Natural killer cell (primary cell): ENCODE data around the gene CD58. TPM values are rescaled to one million over a fixed set of nuclear protein-coding genes. Genes with fewer than 3 reads are reported as not detected.

ENCODE experiments used
- ATAC-seq, 3 donors: fragments of 150-1000 bp in 2 of 3; fragments of 200-7000 bp in 1 of 3; cut with Tn5 transposase; 1 replicate in 1 of 3; 2 replicates in 2 of 3; pipeline ENCODE4 v1.10.0; 2021; ENCODE audit warnings: mild to moderate bottlenecking in 2 of 3, moderate library complexity in 2 of 3
- DNase-seq, 2 donors: peaks; one replicate each; pipeline versions ENCODE4 v3.0.0 to v3.0.0-alpha.2; 2013 to 2021; ENCODE audit warnings: mixed read lengths in 1 of 2
- H3K27ac ChIP-seq: one replicate; pipeline ENCODE4 v1.5.1; 2013; ENCODE audit warnings: mild to moderate bottlenecking, low read length
- H3K27me3 ChIP-seq: one replicate; pipeline ENCODE4 v1.6.1; 2013; ENCODE audit warnings: low read length; ENCODE audit not compliant: control insufficient read depth, insufficient read depth
- H3K36me3 ChIP-seq: one replicate; pipeline ENCODE4 v1.6.1; 2013; ENCODE audit warnings: low read length; ENCODE audit not compliant: control insufficient read depth, insufficient read depth
- H3K4me1 ChIP-seq: one replicate; pipeline ENCODE4 v1.6.1; 2013; ENCODE audit warnings: low read length; ENCODE audit not compliant: control insufficient read depth, insufficient read depth
- H3K4me3 ChIP-seq: one replicate; pipeline ENCODE4 v1.5.1; 2013; ENCODE audit warnings: low read length
- H3K9me3 ChIP-seq: one replicate; pipeline ENCODE4 v1.6.1; 2013; ENCODE audit warnings: low read length; ENCODE audit not compliant: control insufficient read depth, insufficient read depth
- H3K27ac Mint-ChIP-seq, 2 donors: one replicate each; pipeline ENCODE4 v1.8.0; 2022; ENCODE audit warnings: mild to moderate bottlenecking in 2 of 2, mixed read lengths in 2 of 2, moderate library complexity in 1 of 2
- H3K27me3 Mint-ChIP-seq, 2 donors: one replicate each; pipeline ENCODE4 v1.8.0; 2022; ENCODE audit warnings: low read depth in 2 of 2, mixed read lengths in 2 of 2
- H3K36me3 Mint-ChIP-seq: one replicate; pipeline ENCODE4 v1.8.0; 2022; ENCODE audit warnings: mixed read lengths
- H3K4me1 Mint-ChIP-seq, 2 donors: one replicate each; pipeline ENCODE4 v1.8.0; 2022; ENCODE audit warnings: mixed read lengths in 2 of 2
- H3K4me3 Mint-ChIP-seq: one replicate; pipeline ENCODE4 v1.8.0; 2022; ENCODE audit warnings: mild to moderate bottlenecking, moderate library complexity, mixed read lengths
- H3K9me3 Mint-ChIP-seq, 2 donors: one replicate each; pipeline ENCODE4 v1.8.0; 2022; ENCODE audit warnings: mixed read lengths in 2 of 2
- WGBS: methylation state at CpG from one replicate; pipeline ENCODE4 v1.1.7; 2013; ENCODE audit warnings: missing lambda C conversion rate; ENCODE audit not compliant: insufficient coverage; 5-methylcytosine and 5-hydroxymethylcytosine counted together
- intact Hi-C: fragments of 100-400 bp; cut with micrococcal nuclease; formaldehyde crosslinking; loops from one replicate; pipeline ENCODE4 v1.14.2; 2022
- total RNA-seq, 4 donors: library from RNA; stranded (reverse); fragments of 120-200 nt in 1 of 4; gene quantifications; one replicate each; pipeline versions ENCODE4 v1.2.3 to v1.2.4, GENCODE V29; 2013 to 2022
- TF ChIP-seq, protein P1 (sequence below): fragments of 200-600 bp; IDR thresholded peaks from one replicate; pipeline ENCODE4 v1.8.0; 2022; ENCODE audit warnings: antibody characterized with exemption

The CD58 gene
- total RNA-seq, 3 donors from 2014 or later (not counting 1 experiment from before 2014, with no cell fraction given), result 27.4 to 34.0 (median 28.6) TPM

DNA sequence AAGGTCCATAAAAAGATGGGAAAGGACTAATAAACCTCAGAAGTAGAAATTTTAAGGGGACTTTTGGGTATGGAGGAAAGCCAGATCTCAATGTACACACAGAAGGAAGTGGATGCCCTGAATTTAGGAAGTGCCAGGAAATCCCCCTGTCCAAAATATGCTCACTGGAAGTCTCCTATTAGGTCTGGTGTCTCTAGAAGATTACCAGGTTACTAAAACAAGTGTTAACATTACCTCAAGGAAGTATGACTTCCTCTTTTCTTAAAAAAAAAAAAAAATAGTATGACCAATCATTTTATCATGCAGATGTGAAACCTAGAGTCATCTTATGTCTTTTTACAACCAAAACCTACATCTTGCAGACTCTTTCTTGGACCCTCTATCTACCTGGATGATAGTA, 30.7 kb downstream of the CD58 start:
- peaks cover 12% of the 10 kb centered on the region for H3K4me1 ChIP-seq
- peaks cover 50 to 59% of the 10 kb centered on the region in 2 donors for H3K4me1 Mint-ChIP-seq
- no peaks in the 10 kb centered on the region for H3K9me3 ChIP-seq
- H3K36me3 Mint-ChIP-seq, result peaks cover 23% of the 10 kb centered on the region
- ATAC-seq (peak; percentile 65 to 73 (median 70)), DNase-seq (no peak)
- H3K27ac ChIP-seq, result no peak overlapping the region
- intact Hi-C loops, result no loop called here
- H3K27ac Mint-ChIP-seq, result peak overlapping the region; percentile 29 to 89
- H3K4me3 Mint-ChIP-seq, result no peak overlapping the region
- TF ChIP-seq, protein P1, sequence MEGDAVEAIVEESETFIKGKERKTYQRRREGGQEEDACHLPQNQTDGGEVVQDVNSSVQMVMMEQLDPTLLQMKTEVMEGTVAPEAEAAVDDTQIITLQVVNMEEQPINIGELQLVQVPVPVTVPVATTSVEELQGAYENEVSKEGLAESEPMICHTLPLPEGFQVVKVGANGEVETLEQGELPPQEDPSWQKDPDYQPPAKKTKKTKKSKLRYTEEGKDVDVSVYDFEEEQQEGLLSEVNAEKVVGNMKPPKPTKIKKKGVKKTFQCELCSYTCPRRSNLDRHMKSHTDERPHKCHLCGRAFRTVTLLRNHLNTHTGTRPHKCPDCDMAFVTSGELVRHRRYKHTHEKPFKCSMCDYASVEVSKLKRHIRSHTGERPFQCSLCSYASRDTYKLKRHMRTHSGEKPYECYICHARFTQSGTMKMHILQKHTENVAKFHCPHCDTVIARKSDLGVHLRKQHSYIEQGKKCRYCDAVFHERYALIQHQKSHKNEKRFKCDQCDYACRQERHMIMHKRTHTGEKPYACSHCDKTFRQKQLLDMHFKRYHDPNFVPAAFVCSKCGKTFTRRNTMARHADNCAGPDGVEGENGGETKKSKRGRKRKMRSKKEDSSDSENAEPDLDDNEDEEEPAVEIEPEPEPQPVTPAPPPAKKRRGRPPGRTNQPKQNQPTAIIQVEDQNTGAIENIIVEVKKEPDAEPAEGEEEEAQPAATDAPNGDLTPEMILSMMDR, result no peak
- no peaks in the 10 kb centered on the region for H3K27me3 ChIP-seq
- no peak overlapping the region for H3K4me3 ChIP-seq
- H3K36me3 ChIP-seq, result peaks cover 36% of the 10 kb centered on the region
- no peaks in the 10 kb centered on the region for H3K27me3 Mint-ChIP-seq
- H3K9me3 Mint-ChIP-seq, result no peaks in the 10 kb centered on the region

DNA sequence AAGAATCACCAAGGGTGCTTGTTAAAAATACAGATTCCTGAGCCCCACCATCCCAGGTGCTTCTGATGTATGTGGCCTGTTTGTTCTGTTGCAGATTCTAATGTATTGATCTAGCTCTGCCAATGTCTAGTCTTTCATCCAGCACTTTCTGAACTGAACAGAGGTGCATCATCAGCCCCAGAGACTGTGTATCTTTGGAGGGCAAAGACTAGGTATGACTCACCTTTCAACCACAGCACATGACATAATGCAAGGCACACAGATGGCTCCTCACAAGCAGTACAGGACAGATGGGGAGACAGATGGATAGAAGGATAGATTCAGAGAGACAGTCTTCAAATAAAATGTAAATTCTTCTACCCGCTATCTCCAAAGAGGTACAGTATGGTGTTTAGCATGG, 32.3 kb downstream of the CD58 start:
- Histone ChIP-seq H3K27me3 (no peaks in the 10 kb centered on the region), H3K9me3 (no peaks in the 10 kb centered on the region), H3K4me3 (no peak overlapping the region), H3K36me3 (peaks cover 41% of the 10 kb centered on the region), H3K27ac (no peak overlapping the region), H3K4me1 (peaks cover 6% of the 10 kb centered on the region)
- DNase-seq (peak in 1 of 2 donors; percentile 38), ATAC-seq (peak in 1 of 3 donors; percentile 46)
- peak overlapping the region; percentile 29 to 89 for H3K27ac Mint-ChIP-seq
- H3K4me3 Mint-ChIP-seq, result no peak overlapping the region
- H3K4me1 Mint-ChIP-seq, result peaks cover 40 to 55% of the 10 kb centered on the region in 2 donors
- peaks cover 38% of the 10 kb centered on the region for H3K36me3 Mint-ChIP-seq
- WGBS, result 100% methylated on average over 1 of the region's 1 CpG
- TF ChIP-seq, protein P1, result no peak
- no peaks in the 10 kb centered on the region for H3K27me3 Mint-ChIP-seq
- H3K9me3 Mint-ChIP-seq, result no peaks in the 10 kb centered on the region
- intact Hi-C loops, result no loop called here

DNA sequence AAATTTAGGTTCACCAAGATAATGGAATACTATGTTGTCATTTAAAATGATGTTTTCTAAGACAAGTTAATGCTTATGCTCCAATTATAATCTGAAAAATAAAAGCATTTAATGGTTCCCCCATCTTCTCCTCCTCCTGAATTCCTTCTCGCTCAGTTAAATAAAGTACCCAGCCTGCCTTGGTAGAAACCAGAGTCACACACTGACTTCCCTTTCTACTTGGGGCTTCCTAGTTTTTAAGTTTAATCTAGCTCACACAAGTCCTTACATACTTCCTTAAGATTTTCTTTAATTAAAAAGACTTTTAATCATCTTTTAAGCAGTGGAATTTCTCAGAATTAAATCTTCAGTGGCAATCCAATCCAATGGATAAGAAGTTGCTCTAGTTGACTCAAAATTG, 32.9 kb downstream of the CD58 start:
- no peaks in the 10 kb centered on the region for H3K9me3 Mint-ChIP-seq
- ATAC-seq (no peak), DNase-seq (no peak)
- TF ChIP-seq, protein P1, result no peak
- no peaks in the 10 kb centered on the region for H3K9me3 ChIP-seq
- H3K4me1 ChIP-seq, result peaks cover 6% of the 10 kb centered on the region
- whole genome bisulfite sequencing, result 81% methylated on average over 1 of the region's 1 CpG
- H3K4me1 Mint-ChIP-seq, result peaks cover 36 to 56% of the 10 kb centered on the region in 2 donors
- intact Hi-C loops, result no loop called here
- H3K36me3 Mint-ChIP-seq, result peaks cover 38% of the 10 kb centered on the region
- H3K4me3 ChIP-seq, result no peak overlapping the region
- H3K4me3 Mint-ChIP-seq, result no peak overlapping the region
- H3K27ac Mint-ChIP-seq, result peak overlapping the region; percentile 29 to 89
- H3K27ac ChIP-seq, result no peak overlapping the region
- no peaks in the 10 kb centered on the region for H3K27me3 Mint-ChIP-seq
- H3K36me3 ChIP-seq, result peaks cover 41% of the 10 kb centered on the region
- H3K27me3 ChIP-seq, result no peaks in the 10 kb centered on the region
